ENCODE results near the gene KCNH2. TPM values are rescaled to one million over a fixed set of nuclear protein-coding genes. Genes with fewer than 3 reads are reported as not detected.

Gene KCNH2
- total RNA-seq, 6 experiments from 2014 or later = not detected

DNA sequence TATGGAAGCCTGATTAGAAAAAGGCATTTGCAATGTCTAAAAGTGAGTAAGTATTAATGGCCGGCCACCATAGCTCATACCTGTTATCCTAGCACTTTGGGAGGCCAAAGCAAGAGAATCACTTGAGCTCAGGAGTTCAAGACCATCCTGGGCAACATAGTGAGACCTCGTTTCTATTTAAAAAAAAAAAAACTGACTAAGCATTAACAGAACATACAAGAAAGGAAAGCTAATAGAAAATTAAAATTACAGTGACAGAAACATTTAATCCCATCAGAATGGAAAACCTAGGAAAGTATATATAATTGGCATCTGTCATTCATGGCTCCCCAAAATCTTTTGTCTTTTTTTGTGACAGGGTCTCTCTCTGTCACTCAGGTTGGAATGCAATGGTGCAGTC, 69.9 kb downstream of the KCNH2 start:
- no peak overlapping the region for H3K27ac Mint-ChIP-seq
- TF ChIP-seq, protein P1, sequence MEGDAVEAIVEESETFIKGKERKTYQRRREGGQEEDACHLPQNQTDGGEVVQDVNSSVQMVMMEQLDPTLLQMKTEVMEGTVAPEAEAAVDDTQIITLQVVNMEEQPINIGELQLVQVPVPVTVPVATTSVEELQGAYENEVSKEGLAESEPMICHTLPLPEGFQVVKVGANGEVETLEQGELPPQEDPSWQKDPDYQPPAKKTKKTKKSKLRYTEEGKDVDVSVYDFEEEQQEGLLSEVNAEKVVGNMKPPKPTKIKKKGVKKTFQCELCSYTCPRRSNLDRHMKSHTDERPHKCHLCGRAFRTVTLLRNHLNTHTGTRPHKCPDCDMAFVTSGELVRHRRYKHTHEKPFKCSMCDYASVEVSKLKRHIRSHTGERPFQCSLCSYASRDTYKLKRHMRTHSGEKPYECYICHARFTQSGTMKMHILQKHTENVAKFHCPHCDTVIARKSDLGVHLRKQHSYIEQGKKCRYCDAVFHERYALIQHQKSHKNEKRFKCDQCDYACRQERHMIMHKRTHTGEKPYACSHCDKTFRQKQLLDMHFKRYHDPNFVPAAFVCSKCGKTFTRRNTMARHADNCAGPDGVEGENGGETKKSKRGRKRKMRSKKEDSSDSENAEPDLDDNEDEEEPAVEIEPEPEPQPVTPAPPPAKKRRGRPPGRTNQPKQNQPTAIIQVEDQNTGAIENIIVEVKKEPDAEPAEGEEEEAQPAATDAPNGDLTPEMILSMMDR (IDR thresholded peaks at IDR 0.05) = no peak
- peaks cover 8% of the 10 kb centered on the region for H3K27me3 Mint-ChIP-seq (ENCODE audit: insufficient read depth)
- H3K9me3 Mint-ChIP-seq = no peaks in the 10 kb centered on the region
- H3K4me1 Mint-ChIP-seq (ENCODE audit: low read depth) = peaks cover 12% of the 10 kb centered on the region
- DNase-seq = no peak
- no peak overlapping the region for H3K4me3 Mint-ChIP-seq
- H3K36me3 Mint-ChIP-seq (ENCODE audit: low read depth) = no peaks in the 10 kb centered on the region

DNA sequence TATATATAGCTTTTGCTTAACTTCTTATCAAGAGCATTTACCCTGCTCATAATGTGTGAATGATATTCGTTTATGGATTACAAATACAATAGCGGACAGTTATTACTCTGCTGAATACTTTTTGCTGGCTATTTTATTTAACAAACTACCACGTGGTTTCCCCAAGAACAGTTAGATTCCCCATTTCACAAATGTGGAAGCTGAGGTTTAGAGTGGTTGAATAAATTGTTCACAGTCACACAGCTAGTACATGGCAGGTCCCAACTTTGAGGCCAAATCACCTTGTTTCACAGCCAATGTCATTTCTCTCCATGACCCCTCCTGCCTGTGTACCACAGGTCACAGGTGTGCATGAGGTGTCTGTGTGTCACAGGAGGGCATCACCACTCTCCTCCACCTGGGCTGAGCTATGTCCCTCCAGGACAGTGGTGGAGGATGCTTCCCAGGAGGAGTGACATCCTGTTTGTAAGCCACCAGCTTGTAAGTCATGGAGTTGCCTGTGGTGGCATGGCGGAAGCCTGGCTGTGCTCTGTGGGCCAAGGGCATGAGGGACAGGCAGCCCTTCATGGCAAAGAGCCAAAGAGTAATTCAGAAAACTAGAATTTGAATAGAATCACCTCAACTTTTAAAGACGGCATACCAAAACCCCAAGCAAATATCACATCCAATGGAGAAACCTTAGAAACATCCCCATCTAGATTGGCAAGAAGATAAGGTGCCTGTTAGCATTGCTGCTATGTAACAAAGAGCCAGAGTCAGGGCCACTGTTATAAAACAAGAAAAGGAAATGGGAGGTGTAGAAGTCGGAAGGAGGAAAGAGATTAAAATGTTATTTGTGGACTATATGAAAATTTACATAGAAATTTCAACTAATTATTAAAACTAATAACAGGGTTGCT, 73.9 kb downstream of the KCNH2 start:
- H3K36me3 Mint-ChIP-seq (ENCODE audit: low read depth) = no peaks in the 10 kb centered on the region
- H3K27ac Mint-ChIP-seq = no peak overlapping the region
- H3K9me3 Mint-ChIP-seq = no peaks in the 10 kb centered on the region

DNA sequence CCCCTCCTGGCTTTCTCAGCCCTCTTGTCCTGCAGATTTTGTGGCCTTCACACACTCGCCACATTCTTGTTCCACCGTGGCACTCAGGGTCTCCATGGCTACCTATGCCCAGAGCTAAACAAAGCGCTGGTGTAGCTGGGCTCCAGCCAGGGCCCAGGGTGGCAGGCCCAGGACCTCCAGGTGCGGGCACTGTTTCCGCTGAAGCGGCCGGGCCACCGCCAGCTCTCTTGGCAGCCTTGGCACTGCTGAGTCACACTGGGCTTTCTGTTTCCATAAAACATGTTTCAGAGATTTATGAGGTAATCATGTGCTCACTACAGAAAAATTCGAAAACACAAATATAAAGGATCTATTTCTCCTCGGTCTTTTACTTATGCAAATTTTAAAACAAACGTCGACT, 74.5 kb downstream of the KCNH2 start:
- H3K27ac Mint-ChIP-seq = no peak overlapping the region
- H3K36me3 Mint-ChIP-seq (ENCODE audit: low read depth) = no peaks in the 10 kb centered on the region
- H3K27me3 Mint-ChIP-seq (ENCODE audit: insufficient read depth) = peaks cover 22% of the 10 kb centered on the region
- no peak overlapping the region for H3K4me3 Mint-ChIP-seq
- TF ChIP-seq, protein P1 (IDR thresholded peaks at IDR 0.05) = no peak
- peak; percentile 38 for DNase-seq
- peaks cover 12% of the 10 kb centered on the region for H3K4me1 Mint-ChIP-seq (ENCODE audit: low read depth)
- H3K9me3 Mint-ChIP-seq = no peaks in the 10 kb centered on the region

More for the DNA sequence above, 73.9 kb downstream of the KCNH2 start:
- peaks cover 18% of the 10 kb centered on the region for H3K27me3 Mint-ChIP-seq (ENCODE audit: insufficient read depth)
- no peak overlapping the region for H3K4me3 Mint-ChIP-seq
- DNase-seq = no peak
- peaks cover 12% of the 10 kb centered on the region for H3K4me1 Mint-ChIP-seq (ENCODE audit: low read depth)
- TF ChIP-seq, protein P1 (IDR thresholded peaks at IDR 0.05) = no peak

DNA sequence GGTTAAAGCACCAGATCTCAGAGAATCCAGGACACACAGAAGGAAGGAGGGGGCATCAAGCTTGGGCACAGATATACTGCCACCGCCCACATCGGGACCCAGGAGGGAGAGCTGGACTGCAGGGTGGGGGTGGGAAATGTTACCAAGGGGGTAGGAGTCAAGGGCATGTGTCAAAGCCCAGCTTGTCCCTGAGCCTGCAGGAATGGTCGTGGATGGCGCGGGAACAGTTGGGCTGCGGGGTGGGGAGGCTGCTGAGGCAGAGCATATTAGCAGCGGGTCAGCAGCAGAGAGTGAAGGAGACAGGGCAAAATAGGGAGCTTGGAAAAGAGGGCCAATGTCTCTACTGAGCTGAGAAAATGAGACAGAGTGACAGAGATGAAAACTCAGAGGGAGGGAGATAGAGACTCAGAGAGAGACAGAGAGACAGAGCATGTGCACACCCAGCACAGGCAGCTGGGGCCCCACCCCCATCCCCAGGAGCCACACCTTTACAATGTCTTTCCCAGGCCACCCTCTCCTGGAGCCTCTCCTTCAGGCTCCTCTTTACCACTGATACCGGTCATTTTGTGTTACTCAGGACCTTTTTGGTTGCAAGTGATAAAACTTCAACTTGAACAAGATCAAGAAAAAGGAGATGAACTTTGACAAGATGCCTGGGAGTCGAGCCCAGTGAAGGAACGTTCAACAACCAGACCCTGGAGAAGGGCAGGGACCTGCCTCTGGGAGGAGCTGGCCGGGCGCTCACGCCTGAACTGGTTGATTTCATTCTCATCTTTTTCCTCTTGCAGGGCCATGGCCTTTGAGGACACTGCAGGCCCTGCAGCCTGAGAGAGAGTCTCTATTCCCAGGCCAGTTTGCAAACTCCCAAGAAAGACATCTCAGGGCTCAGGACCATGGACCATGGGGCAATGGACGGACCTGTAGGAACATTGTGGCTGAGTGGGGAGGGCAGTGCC, 75.8 kb downstream of the KCNH2 start:
- Mint-ChIP-seq H3K27ac (no peak overlapping the region), H3K36me3 (ENCODE audit: low read depth) (no peaks in the 10 kb centered on the region), H3K9me3 (no peaks in the 10 kb centered on the region), H3K27me3 (ENCODE audit: insufficient read depth) (peaks cover 24% of the 10 kb centered on the region), H3K4me3 (no peak overlapping the region), H3K4me1 (ENCODE audit: low read depth) (peaks cover 12% of the 10 kb centered on the region)
- TF ChIP-seq, protein P1 (IDR thresholded peaks at IDR 0.05) = no peak
- DNase-seq = no peak

DNA sequence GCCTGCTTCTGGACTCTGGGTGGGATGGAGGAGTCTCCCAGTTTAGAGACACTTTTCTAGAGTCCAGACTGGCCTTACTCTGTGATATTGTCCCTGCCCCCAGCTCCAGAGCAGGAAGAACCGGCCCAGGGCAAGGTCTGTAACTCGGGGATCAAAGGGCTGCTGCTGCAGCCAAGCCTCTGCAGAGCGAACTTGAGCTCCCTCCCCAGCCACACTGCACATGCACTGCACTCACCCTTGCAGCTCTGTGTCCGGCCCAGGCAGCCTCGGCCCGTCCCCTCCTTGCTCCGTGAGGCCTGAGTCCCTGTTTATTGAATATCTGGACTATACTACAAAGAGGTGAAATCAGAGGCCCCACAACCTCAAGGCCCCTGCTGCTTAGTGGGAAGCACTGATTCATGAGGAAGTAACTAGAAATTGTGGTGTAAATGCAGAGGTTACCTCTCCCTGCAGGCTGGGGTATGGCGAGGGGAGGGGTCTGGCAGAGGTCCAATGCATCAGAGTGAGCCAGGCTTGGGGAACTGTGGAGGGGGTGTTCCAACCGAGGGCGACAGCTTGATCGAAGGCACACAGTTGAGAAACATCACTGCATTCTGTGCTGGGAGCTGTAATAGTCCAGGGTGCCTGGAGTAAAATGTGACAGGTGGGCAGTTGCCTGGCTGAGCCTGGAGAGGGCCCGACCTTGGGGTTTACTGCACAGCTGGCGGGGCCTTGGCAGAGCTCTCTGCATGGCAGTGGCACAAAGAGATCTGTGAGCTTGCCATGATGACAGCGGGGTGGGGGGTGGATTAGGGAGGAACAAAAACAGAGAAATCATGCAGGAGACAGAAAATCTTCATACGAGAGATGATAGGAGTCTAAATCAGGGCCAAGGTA, 76.7 kb downstream of the KCNH2 start:
- Mint-ChIP-seq H3K4me1 (ENCODE audit: low read depth) (peaks cover 12% of the 10 kb centered on the region), H3K9me3 (no peaks in the 10 kb centered on the region), H3K27me3 (ENCODE audit: insufficient read depth) (peaks cover 24% of the 10 kb centered on the region), H3K27ac (no peak overlapping the region), H3K36me3 (ENCODE audit: low read depth) (no peaks in the 10 kb centered on the region), H3K4me3 (no peak overlapping the region)
- TF ChIP-seq, protein P1 (IDR thresholded peaks at IDR 0.05) = no peak
- DNase-seq = no peak

Measured in HFFc6 (cell line).